ENCODE data around the gene FERMT2.

FERMT2 gene

DNA sequence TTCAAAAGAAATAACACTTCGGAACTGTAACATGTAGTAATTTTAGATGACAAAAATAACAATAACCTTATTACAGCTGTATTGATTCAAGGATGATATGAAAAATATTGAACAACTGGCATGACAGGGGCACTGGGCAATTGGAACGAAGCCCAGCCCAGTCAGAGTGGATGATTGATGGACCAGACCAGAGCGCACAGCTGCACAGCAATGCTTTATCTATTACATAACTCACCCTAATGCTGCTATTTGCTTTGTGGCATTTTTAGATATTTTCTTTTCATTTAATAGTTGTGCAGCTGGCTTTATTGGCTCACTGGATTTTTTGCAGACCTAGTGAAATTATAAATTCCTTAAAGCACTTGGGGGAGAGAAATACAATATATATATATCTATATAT lies 26.9 kb upstream of the FERMT2 start:
- TF ChIP-seq, protein P1, sequence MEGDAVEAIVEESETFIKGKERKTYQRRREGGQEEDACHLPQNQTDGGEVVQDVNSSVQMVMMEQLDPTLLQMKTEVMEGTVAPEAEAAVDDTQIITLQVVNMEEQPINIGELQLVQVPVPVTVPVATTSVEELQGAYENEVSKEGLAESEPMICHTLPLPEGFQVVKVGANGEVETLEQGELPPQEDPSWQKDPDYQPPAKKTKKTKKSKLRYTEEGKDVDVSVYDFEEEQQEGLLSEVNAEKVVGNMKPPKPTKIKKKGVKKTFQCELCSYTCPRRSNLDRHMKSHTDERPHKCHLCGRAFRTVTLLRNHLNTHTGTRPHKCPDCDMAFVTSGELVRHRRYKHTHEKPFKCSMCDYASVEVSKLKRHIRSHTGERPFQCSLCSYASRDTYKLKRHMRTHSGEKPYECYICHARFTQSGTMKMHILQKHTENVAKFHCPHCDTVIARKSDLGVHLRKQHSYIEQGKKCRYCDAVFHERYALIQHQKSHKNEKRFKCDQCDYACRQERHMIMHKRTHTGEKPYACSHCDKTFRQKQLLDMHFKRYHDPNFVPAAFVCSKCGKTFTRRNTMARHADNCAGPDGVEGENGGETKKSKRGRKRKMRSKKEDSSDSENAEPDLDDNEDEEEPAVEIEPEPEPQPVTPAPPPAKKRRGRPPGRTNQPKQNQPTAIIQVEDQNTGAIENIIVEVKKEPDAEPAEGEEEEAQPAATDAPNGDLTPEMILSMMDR (conservative IDR thresholded peaks at IDR 0.05; ENCODE audit: low read depth, low read length): no peak
- H3K27me3 ChIP-seq (ENCODE audit: insufficient read depth, low read depth): no peaks in the 10 kb centered on the region
- no peak overlapping the region for H2AFZ ChIP-seq (ENCODE audit: low read depth)
- H3K27ac ChIP-seq: no peak overlapping the region
- H3K4me1 ChIP-seq (ENCODE audit: low read depth, poor library complexity, severe bottlenecking): no peaks in the 10 kb centered on the region
- H3K36me3 ChIP-seq (ENCODE audit: insufficient read depth): no peaks in the 10 kb centered on the region
- no peak overlapping the region for H3K4me2 ChIP-seq
- no peaks in the 10 kb centered on the region for H4K20me1 ChIP-seq (ENCODE audit: insufficient read depth)
- H3K4me3 ChIP-seq (IDR thresholded peaks at IDR 0.05; ENCODE audit: insufficient read depth, low read depth, low read length): no peak overlapping the region
- H3K79me2 ChIP-seq (ENCODE audit: insufficient read depth, low read depth): no peaks in the 10 kb centered on the region
- no peak overlapping the region for H3K9ac ChIP-seq

DNA sequence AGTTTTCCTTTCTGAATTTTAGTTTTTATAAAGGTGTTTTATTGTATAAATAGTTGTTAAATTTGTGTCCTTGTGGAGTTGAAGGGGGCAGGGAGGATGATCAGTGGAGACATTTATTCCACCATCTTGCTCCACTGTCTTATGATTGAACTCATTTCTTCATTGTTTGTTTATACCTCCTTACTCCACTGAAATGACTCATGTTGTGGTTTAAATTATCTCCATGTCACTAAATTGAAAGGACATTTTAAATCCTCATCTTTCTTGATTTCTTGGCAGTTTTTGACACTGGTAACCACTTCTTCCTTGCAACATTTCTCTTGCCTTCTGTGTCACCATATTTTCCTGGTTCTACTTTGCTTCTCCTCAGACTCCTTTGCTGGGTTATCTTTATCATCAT lies 23.6 kb upstream of the FERMT2 start:
- Histone ChIP-seq H3K4me2 (no peak overlapping the region), H3K4me3 (IDR thresholded peaks at IDR 0.05; ENCODE audit: insufficient read depth, low read depth, low read length) (no peak overlapping the region), H3K9ac (no peak overlapping the region), H3K79me2 (ENCODE audit: insufficient read depth, low read depth) (no peaks in the 10 kb centered on the region), H3K27me3 (ENCODE audit: insufficient read depth, low read depth) (no peaks in the 10 kb centered on the region), H4K20me1 (ENCODE audit: insufficient read depth) (no peaks in the 10 kb centered on the region), H3K4me1 (ENCODE audit: low read depth, poor library complexity, severe bottlenecking) (no peaks in the 10 kb centered on the region), H2AFZ (ENCODE audit: low read depth) (no peak overlapping the region), H3K27ac (no peak overlapping the region), H3K36me3 (ENCODE audit: insufficient read depth) (no peaks in the 10 kb centered on the region)
- TF ChIP-seq, protein P1 (conservative IDR thresholded peaks at IDR 0.05; ENCODE audit: low read depth, low read length): no peak

DNA sequence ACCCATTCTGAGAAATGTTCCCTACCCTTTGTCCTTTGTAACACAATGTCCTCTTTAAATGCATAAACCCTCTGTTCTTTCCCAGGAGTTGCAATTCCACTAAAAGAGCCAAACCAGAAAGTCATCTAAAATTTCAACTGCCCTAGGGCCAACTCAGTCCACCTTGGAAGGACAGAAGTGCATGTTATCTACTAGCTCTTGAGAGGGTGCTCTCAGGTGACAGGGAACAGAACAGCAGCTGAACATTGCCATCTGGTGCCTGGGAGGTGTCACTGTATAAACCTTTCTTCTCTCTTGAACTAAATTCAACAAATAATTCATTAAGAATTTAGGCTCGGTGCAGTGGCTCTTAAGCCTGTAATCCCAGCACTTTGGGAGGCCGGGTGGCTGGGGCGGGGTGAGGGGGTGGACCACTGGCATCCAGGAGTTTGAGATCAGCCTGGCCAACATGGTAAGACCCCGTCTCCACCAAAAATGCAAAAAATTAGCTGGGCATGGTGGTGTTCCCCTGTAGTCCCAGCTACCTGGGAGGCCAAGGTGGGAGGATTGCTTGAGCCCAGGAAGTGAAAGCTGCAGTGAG lies 10.3 kb upstream of the FERMT2 start:
- Histone ChIP-seq H4K20me1 (ENCODE audit: insufficient read depth) (no peaks in the 10 kb centered on the region), H3K27ac (no peak overlapping the region), H3K9ac (no peak overlapping the region), H2AFZ (ENCODE audit: low read depth) (peak overlapping the region; percentile 41; the same call in 1 of the 2 replicates), H3K79me2 (ENCODE audit: insufficient read depth, low read depth) (no peaks in the 10 kb centered on the region), H3K27me3 (ENCODE audit: insufficient read depth, low read depth) (no peaks in the 10 kb centered on the region), H3K4me1 (ENCODE audit: low read depth, poor library complexity, severe bottlenecking) (no peaks in the 10 kb centered on the region), H3K36me3 (ENCODE audit: insufficient read depth) (no peaks in the 10 kb centered on the region), H3K4me3 (IDR thresholded peaks at IDR 0.05; ENCODE audit: insufficient read depth, low read depth, low read length) (no peak overlapping the region), H3K4me2 (no peak overlapping the region)
- TF ChIP-seq, protein P1 (conservative IDR thresholded peaks at IDR 0.05; ENCODE audit: low read depth, low read length): peak; percentile 63

DNA sequence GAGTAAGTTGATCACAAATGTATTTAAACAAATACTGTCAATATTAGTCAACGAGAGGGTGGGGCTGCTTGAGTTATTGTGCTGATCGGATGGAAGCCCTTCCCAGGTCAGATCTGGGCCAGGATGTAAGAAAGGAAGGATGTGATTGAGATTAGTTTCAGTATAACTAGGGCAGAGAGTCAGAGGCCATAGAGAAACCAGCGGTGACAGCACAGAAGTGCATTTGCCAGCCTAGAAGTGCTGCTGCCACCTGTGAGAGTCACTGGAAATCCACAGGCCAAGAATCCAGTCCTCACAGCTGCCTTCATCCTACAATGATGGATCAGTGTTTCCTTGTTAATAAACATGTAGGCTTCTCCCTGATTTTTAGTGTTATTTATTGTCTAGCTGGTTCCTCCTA lies 9.8 kb upstream of the FERMT2 start:
- Histone ChIP-seq H3K27ac (no peak overlapping the region), H3K4me1 (ENCODE audit: low read depth, poor library complexity, severe bottlenecking) (no peaks in the 10 kb centered on the region), H3K27me3 (ENCODE audit: insufficient read depth, low read depth) (no peaks in the 10 kb centered on the region), H2AFZ (ENCODE audit: low read depth) (peak overlapping the region; percentile 41; the same call in 1 of the 2 replicates), H4K20me1 (ENCODE audit: insufficient read depth) (no peaks in the 10 kb centered on the region), H3K9ac (no peak overlapping the region), H3K4me3 (IDR thresholded peaks at IDR 0.05; ENCODE audit: insufficient read depth, low read depth, low read length) (no peak overlapping the region), H3K36me3 (ENCODE audit: insufficient read depth) (no peaks in the 10 kb centered on the region), H3K4me2 (no peak overlapping the region), H3K79me2 (ENCODE audit: insufficient read depth, low read depth) (no peaks in the 10 kb centered on the region)
- TF ChIP-seq, protein P1 (conservative IDR thresholded peaks at IDR 0.05; ENCODE audit: low read depth, low read length): no peak

All from KMS-11 (cell line).